HepG2 (cell line): ENCODE data around the gene GOLGA7B. TPM values are rescaled to one million over a fixed set of nuclear protein-coding genes. Genes with fewer than 3 reads are reported as not detected.

Experiments used
- AKNA ChIP-seq: sonication (generic); formaldehyde crosslinking; IDR thresholded peaks from 2 replicates; pipeline ENCODE4 v1.4.0; 2020; ENCODE audit warnings: missing genetic modification reagents, borderline replicate concordance
- CEBPB ChIP-seq: IDR thresholded peaks from 2 replicates; pipeline ENCODE4 v1.6.1; 2011; ENCODE audit warnings: low read depth, low read length, improper control_type of control experiment, borderline replicate concordance
- CEBPG ChIP-seq: IDR thresholded peaks from 2 replicates; pipeline ENCODE4 v1.6.1; 2016
- CENPX ChIP-seq: sonication (generic); formaldehyde crosslinking; IDR thresholded peaks from 2 replicates; pipeline ENCODE4 v1.9.0; 2021; ENCODE audit warnings: mild to moderate bottlenecking, missing genetic modification reagents, moderate library complexity
- HMG20B ChIP-seq: conservative IDR thresholded peaks from 2 replicates; pipeline ENCODE4 v1.6.1; 2016; ENCODE audit warnings: missing genetic modification reagents, missing compliant biosample characterization
- HNRNPLL ChIP-seq: fragments of 200-400 bp; formaldehyde crosslinking; IDR thresholded peaks from 2 replicates; pipeline ENCODE4 v1.6.1; 2017; ENCODE audit warnings: mild to moderate bottlenecking, low read depth, low read length; ENCODE audit not compliant: poor library complexity, severe bottlenecking
- ISL2 ChIP-seq: sonication (generic); formaldehyde crosslinking; IDR thresholded peaks from 2 replicates; pipeline ENCODE4 v1.5.0; 2020; ENCODE audit warnings: missing genetic modification reagents
- KDM3A ChIP-seq: IDR thresholded peaks from 2 replicates; pipeline ENCODE4 v1.6.1; 2018; ENCODE audit warnings: low read depth, missing compliant biosample characterization
- NFYB ChIP-seq: sonication (generic); formaldehyde crosslinking; IDR thresholded peaks from 2 replicates; pipeline ENCODE4 v1.4.0; 2020; ENCODE audit warnings: missing genetic modification reagents
- PRPF4 ChIP-seq: fragments of 200-400 bp; formaldehyde crosslinking; IDR thresholded peaks from 2 replicates; pipeline ENCODE4 v1.6.1; 2016; ENCODE audit warnings: low read length, low read depth; ENCODE audit not compliant: poor library complexity, severe bottlenecking
- RFXAP ChIP-seq: sonication (generic); formaldehyde crosslinking; IDR thresholded peaks from 2 replicates; pipeline ENCODE4 v1.4.0; 2020; ENCODE audit warnings: missing genetic modification reagents, borderline replicate concordance
- SMARCE1 ChIP-seq: fragments of 450-650 bp; IDR thresholded peaks from 2 replicates; pipeline ENCODE4 v1.6.1; 2017; ENCODE audit warnings: borderline replicate concordance
- SNRNP70 ChIP-seq: fragments of 200-400 bp; formaldehyde crosslinking; IDR thresholded peaks from 2 replicates; pipeline ENCODE4 v1.6.1; 2017; ENCODE audit warnings: mild to moderate bottlenecking, low read depth, low read length, moderate library complexity
- SOX13 ChIP-seq, 3 experiments: fragments of 450-650 bp in 1 of 3; sonication (generic) in 1 of 3; formaldehyde crosslinking in 1 of 3; IDR thresholded peaks in 2 of 3; conservative IDR thresholded peaks in 1 of 3; 2 replicates each; pipeline versions ENCODE4 v1.5.0 to v1.6.1; 2016 to 2020; ENCODE audit warnings: antibody characterized with exemption in 1 of 3, mild to moderate bottlenecking in 1 of 3, missing compliant biosample characterization in 1 of 3, missing genetic modification reagents in 1 of 3, moderate library complexity in 1 of 3
- SP2 ChIP-seq: sonication (generic); formaldehyde crosslinking; IDR thresholded peaks from 2 replicates; pipeline ENCODE4 v1.5.1; 2020; ENCODE audit warnings: mild to moderate bottlenecking, missing genetic modification reagents
- THAP7 ChIP-seq: sonication (generic); formaldehyde crosslinking; IDR thresholded peaks from 2 replicates; pipeline ENCODE4 v1.8.1; 2023; ENCODE audit warnings: mild to moderate bottlenecking, missing genetic modification reagents
- TRIM24 ChIP-seq: sonication (generic); formaldehyde crosslinking; IDR thresholded peaks from 2 replicates; pipeline ENCODE4 v1.8.0; 2022; ENCODE audit warnings: mild to moderate bottlenecking, missing genetic modification reagents
- ZNF136 ChIP-seq: sonication (generic); formaldehyde crosslinking; IDR thresholded peaks from 2 replicates; pipeline ENCODE4 v1.8.1; 2022; ENCODE audit warnings: low read depth, mild to moderate bottlenecking, moderate library complexity, missing genetic modification reagents
- ZNF30 ChIP-seq: sonication (generic); formaldehyde crosslinking; IDR thresholded peaks from 2 replicates; pipeline ENCODE4 v1.5.0; 2020; ENCODE audit warnings: mild to moderate bottlenecking, missing genetic modification reagents
- ZNF557 ChIP-seq: sonication (generic); formaldehyde crosslinking; IDR thresholded peaks from 2 replicates; pipeline ENCODE4 v1.4.0; 2020; ENCODE audit warnings: missing genetic modification reagents
- ZNF768 ChIP-seq: sonication (generic); formaldehyde crosslinking; IDR thresholded peaks from 2 replicates; pipeline ENCODE4 v1.4.0; 2020; ENCODE audit warnings: missing genetic modification reagents
- ZSCAN12 ChIP-seq: sonication (generic); formaldehyde crosslinking; IDR thresholded peaks from 2 replicates; pipeline ENCODE4 v1.9.0; 2021; ENCODE audit warnings: mild to moderate bottlenecking, missing genetic modification reagents
- ZZZ3 ChIP-seq: sonication (generic); formaldehyde crosslinking; IDR thresholded peaks from 2 replicates; pipeline ENCODE4 v1.4.0; 2020; ENCODE audit warnings: missing genetic modification reagents, mild to moderate bottlenecking, borderline replicate concordance
- polyA plus RNA-seq, 8 experiments: library from polyadenylated mRNA; depleted of rRNA in 3 of 8; stranded (reverse) in 7 of 8; unstranded in 1 of 8; fragments of >200 nt; fragmentation: Illumina TruSeq in 4 of 8; extraction: Trizol in 4 of 8; gene quantifications; 2 replicates each; pipeline versions ENCODE4 v1.2.1 to v1.2.3, GENCODE V29; 2011 to 2016; ENCODE audit warnings: low read depth in 4 of 8, missing spikeins in 1 of 8, mixed read lengths in 1 of 8; ENCODE audit not compliant: insufficient read depth in 1 of 8
- total RNA-seq, 5 experiments: library from RNA; depleted of rRNA; stranded (reverse); fragments of >200 nt; fragmentation: Illumina TruSeq; extraction: Trizol; gene quantifications; 2 replicates each; pipeline ENCODE4 v1.2.3, GENCODE V29; 2016; ENCODE audit warnings: low read depth in 1 of 5

GOLGA7B gene
- total and polyA plus RNA-seq, 2 of the 13 experiments (the other 11 are each of a cell fraction or from before 2014, with no cell fraction given), result not detected

- TF ChIP-seq RFXAP (no peak), ZNF768 (CRISPR knock-in tag) (0 out of 2 replicates have a peak, but pooled peaks have one; percentile 28), ZSCAN12 (CRISPR knock-in tag) (no peak), CEBPG (CRISPR knock-in tag) (no peak), ZZZ3 (CRISPR knock-in tag) (no peak), NFYB (CRISPR knock-in tag) (no peak), THAP7 (CRISPR knock-in tag) (no peak), SNRNP70 (no peak), PRPF4 (no peak), ZNF136 (no peak), SMARCE1 (no peak), SP2 (CRISPR knock-in tag) (no peak), HNRNPLL (no peak), ZNF557 (CRISPR knock-in tag) (no peak), HMG20B (CRISPR knock-in tag) (no peak), CEBPB (no peak), AKNA (CRISPR knock-in tag) (no peak), ZNF30 (CRISPR knock-in tag) (no peak), SOX13 (IDR thresholded peaks at IDR 0.05) (no peak), SOX13 (CRISPR knock-in tag; conservative IDR thresholded peaks at IDR 0.05 in 1 of 2, IDR thresholded peaks at IDR 0.05 in 1 of 2) (0 out of 4 replicates have a peak, but pooled peaks of 1 of the 2 experiments have one; percentile 8), KDM3A (CRISPR knock-in tag) (0 out of 2 replicates have a peak, but pooled peaks have one; percentile 65), TRIM24 (CRISPR knock-in tag) (no peak), ISL2 (no peak), CENPX (no peak)
Observed at GRCh38 chr10:97869091-97870042, 19.7 kb downstream of the GOLGA7B start (continued).
